ENCODE measurements around the gene OR5L1. TPM values are rescaled to one million over a fixed set of nuclear protein-coding genes. Genes with fewer than 3 reads are reported as not detected.

The OR5L1 gene
- total and polyA plus RNA-seq, 8 donors, result not detected

DNA sequence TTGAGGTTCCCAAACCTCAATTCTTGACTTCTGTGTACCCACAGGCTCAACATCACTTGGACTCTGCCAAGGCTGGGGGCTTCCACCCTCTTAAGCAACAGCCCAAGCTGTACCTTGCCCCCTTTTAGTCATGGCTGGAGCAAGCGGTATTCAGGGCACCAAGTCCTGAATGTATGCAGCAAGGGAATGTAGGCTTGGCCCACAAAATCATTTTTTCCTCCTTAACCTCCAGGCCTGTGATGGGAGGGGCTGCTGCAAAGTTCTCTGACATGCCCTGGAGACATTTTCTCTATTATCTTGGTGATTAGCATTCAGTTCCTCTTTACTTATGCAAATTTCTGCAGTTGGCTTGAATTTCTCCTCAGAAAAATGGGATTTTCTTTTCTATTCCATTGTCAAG lies 4.9 kb upstream of the OR5L1 start:
- no peaks in the 10 kb centered on the region for H3K9me3 ChIP-seq
- TF ChIP-seq, protein P1, sequence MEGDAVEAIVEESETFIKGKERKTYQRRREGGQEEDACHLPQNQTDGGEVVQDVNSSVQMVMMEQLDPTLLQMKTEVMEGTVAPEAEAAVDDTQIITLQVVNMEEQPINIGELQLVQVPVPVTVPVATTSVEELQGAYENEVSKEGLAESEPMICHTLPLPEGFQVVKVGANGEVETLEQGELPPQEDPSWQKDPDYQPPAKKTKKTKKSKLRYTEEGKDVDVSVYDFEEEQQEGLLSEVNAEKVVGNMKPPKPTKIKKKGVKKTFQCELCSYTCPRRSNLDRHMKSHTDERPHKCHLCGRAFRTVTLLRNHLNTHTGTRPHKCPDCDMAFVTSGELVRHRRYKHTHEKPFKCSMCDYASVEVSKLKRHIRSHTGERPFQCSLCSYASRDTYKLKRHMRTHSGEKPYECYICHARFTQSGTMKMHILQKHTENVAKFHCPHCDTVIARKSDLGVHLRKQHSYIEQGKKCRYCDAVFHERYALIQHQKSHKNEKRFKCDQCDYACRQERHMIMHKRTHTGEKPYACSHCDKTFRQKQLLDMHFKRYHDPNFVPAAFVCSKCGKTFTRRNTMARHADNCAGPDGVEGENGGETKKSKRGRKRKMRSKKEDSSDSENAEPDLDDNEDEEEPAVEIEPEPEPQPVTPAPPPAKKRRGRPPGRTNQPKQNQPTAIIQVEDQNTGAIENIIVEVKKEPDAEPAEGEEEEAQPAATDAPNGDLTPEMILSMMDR (IDR thresholded peaks at IDR 0.05), result no peak
- no peak overlapping the region for H3K27ac ChIP-seq
- no peaks in the 10 kb centered on the region for H3K4me1 ChIP-seq
- intact Hi-C loops (cut with DNase I), result no loop called here
- H3K4me3 ChIP-seq, result no peak overlapping the region
- ATAC-seq (no peak), FAIRE-seq (no peak), DNase-seq (no peak)
- no peaks in the 10 kb centered on the region for H3K27me3 ChIP-seq
- no peaks in the 10 kb centered on the region for H3K36me3 ChIP-seq
- WGBS, 2 donors, result 77 to 83% methylated on average over 1 of the region's 1 CpG

DNA sequence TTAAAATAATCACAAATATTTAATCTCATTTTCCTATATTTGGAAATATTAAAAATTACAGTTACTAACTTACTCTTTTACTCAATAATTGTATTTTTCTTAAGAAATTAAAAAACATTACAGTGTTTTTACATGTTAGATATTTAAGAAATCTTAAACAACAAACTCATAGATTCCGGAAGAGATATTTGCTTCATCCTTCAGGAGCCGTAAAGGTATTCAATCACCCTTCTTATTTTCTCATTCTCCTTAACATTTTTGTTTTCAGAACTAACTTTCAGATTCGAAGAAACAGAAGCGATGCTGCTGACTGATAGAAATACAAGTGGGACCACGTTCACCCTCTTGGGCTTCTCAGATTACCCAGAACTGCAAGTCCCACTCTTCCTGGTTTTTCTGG lies 8.2 kb downstream of the OR5L1 start, which contains the start of gene OR5D18:
OR5D18 (plus strand) TSS at position 301 of the 400 bp plus-strand sequence; CDS start at position 301, 0 bp downstream.
- WGBS, 2 donors, result 58 to 75% methylated on average over 5 of the region's 5 CpGs
- no peaks in the 10 kb centered on the region for H3K27me3 ChIP-seq
- H3K9me3 ChIP-seq, result no peaks in the 10 kb centered on the region
- DNase-seq (no peak), ATAC-seq (no peak), FAIRE-seq (no peak)
- H3K36me3 ChIP-seq, result no peaks in the 10 kb centered on the region
- TF ChIP-seq, protein P1 (IDR thresholded peaks at IDR 0.05), result no peak
- H3K4me3 ChIP-seq, result no peak within 1 kb of the TSS
- no peak within 1 kb of the TSS for H3K27ac ChIP-seq
- no peaks in the 10 kb centered on the region for H3K4me1 ChIP-seq
- intact Hi-C loops (cut with DNase I), result no loop called here

DNA sequence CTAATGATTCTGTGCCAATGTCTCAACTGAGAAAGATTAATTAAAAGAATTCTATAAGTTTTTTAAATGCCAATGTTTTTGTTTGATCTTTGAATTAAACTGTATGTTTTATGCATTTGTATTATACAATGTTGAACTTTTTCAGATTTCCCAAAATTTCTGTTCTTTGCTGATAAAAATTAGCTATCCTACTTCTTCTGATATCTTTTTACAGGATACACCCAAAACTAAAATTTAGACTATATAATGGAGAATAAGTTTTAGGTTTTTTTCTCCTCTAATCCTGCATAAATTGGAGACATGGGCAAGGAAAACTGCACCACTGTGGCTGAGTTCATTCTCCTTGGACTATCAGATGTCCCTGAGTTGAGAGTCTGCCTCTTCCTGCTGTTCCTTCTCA lies 15.8 kb downstream of the OR5L1 start, which contains the start of gene OR5L2:
OR5L2 (plus strand) TSS at position 301 of the 400 bp plus-strand sequence; CDS start at position 301, 0 bp downstream.
- TF ChIP-seq, protein P1 (IDR thresholded peaks at IDR 0.05), result no peak
- FAIRE-seq, result no peak
- H3K9me3 ChIP-seq, result no peaks in the 10 kb centered on the region
- H3K4me3 ChIP-seq, result no peak within 1 kb of the TSS
- no peaks in the 10 kb centered on the region for H3K36me3 ChIP-seq
- no peaks in the 10 kb centered on the region for H3K27me3 ChIP-seq
- intact Hi-C loops (cut with DNase I), result no loop called here
- no peak for DNase-seq
- no peak within 1 kb of the TSS for H3K27ac ChIP-seq
- no peak for ATAC-seq
- no peaks in the 10 kb centered on the region for H3K4me1 ChIP-seq

DNA sequence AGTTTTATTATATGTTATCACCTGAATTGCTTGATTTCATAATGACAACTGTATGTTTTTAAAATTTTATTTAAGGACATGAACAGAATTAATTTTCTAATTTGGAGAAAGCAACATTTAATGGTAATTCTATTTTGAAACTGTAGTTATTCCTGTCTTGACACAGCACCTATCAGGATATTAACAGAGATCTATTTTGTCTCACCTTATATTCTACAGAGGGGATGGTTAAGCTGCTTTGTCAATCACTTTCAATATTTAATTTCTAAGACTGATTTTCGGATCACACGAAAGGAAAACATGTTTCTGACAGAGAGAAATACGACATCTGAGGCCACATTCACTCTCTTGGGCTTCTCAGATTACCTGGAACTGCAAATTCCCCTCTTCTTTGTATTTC lies 27.3 kb downstream of the OR5L1 start, which contains the start of gene OR5D16:
OR5D16 (plus strand) TSS at position 301 of the 400 bp plus-strand sequence; CDS start at position 301, 0 bp downstream.
- Histone ChIP-seq H3K4me1 (no peaks in the 10 kb centered on the region), H3K27me3 (no peaks in the 10 kb centered on the region), H3K27ac (no peak within 1 kb of the TSS), H3K9me3 (no peaks in the 10 kb centered on the region), H3K36me3 (no peaks in the 10 kb centered on the region), H3K4me3 (no peak within 1 kb of the TSS)
- intact Hi-C loops (cut with DNase I), result no loop called here
- ATAC-seq (no peak), FAIRE-seq (no peak), DNase-seq (no peak)
- 11 to 23% methylated on average over 3 of the region's 3 CpGs for WGBS, 2 donors
- TF ChIP-seq, protein P1 (IDR thresholded peaks at IDR 0.05), result no peak

DNA sequence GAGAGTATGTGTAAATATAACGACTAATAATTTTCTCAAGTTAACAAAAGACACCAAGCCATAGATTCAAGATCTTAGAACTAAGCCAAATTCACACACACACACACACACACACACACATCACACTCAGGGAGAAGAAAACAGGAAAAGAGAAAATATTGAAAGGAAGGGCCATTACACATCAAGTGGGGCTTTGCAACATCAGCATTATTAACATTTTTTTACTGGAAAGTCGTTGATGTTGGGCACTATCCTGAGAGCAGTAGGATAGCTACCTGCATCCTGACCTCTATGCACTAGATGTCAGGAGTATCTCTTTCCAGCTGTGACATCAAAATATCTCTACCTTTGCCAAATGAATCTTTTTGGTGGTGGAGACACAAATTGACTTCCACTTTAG lies 36.3 kb downstream of the OR5L1 start:
- intact Hi-C loops (cut with DNase I), result no loop called here
- ATAC-seq (no peak), DNase-seq (no peak), FAIRE-seq (no peak)
- 28% methylated on average over 2 of the region's 2 CpGs for WGBS, 2 donors
- TF ChIP-seq, protein P1 (IDR thresholded peaks at IDR 0.05), result no peak
- H3K27ac ChIP-seq, result no peak overlapping the region
- peaks cover 0 to under 1% (median 0%) of the 10 kb centered on the region in 4 donors for H3K27me3 ChIP-seq
- H3K4me1 ChIP-seq, result no peaks in the 10 kb centered on the region
- H3K4me3 ChIP-seq, result no peak overlapping the region
- H3K9me3 ChIP-seq, result no peaks in the 10 kb centered on the region
- H3K36me3 ChIP-seq, result no peaks in the 10 kb centered on the region

Measured in pancreas (tissue), 10 donors.